Chondrocyte (in vitro differentiated cells): ENCODE data around the gene GLYATL3. TPM values are rescaled to one million over a fixed set of nuclear protein-coding genes. Genes with fewer than 3 reads are reported as not detected.

Experiments used
- DNase-seq: peaks from one replicate; pipeline ENCODE4 v3.0.0; 2021; ENCODE audit warnings: mixed read lengths, low spot score
- H3K27ac Mint-ChIP-seq: one replicate; pipeline ENCODE4 v1.8.0; 2021; ENCODE audit warnings: mild to moderate bottlenecking, moderate library complexity, mixed read lengths; ENCODE audit not compliant: unreplicated experiment
- H3K27me3 Mint-ChIP-seq: 2 replicates; pipeline ENCODE4 v1.8.0; 2021; ENCODE audit warnings: low read depth, mixed read lengths
- H3K36me3 Mint-ChIP-seq: 2 replicates; pipeline ENCODE4 v1.8.0; 2021; ENCODE audit warnings: low read depth, mixed read lengths
- H3K4me1 Mint-ChIP-seq: 2 replicates; pipeline ENCODE4 v1.8.0; 2021; ENCODE audit warnings: low read depth, mild to moderate bottlenecking, mixed read lengths
- H3K4me3 Mint-ChIP-seq: one replicate; pipeline ENCODE4 v1.8.0; 2021; ENCODE audit warnings: mild to moderate bottlenecking, moderate library complexity, mixed read lengths; ENCODE audit not compliant: unreplicated experiment
- H3K9me3 Mint-ChIP-seq: 2 replicates; pipeline ENCODE4 v1.8.0; 2021; ENCODE audit warnings: low read depth, mixed read lengths
- total RNA-seq: library from RNA; stranded (reverse); gene quantifications from 3 replicates; pipeline ENCODE4 v1.2.1, GENCODE V29; 2021
- TF ChIP-seq, protein P1 (sequence below): fragments of 200-600 bp; sonication (generic); IDR thresholded peaks from 2 replicates; pipeline ENCODE4 v1.5.0; 2021; ENCODE audit warnings: antibody characterized with exemption, mild to moderate bottlenecking, moderate library complexity

The GLYATL3 gene
- total RNA-seq, 1 donor from 2014 or later, result not detected

GRCh38 chr6:49541210-49541724 lies 41.5 kb downstream of the GLYATL3 start:
- Mint-ChIP-seq H3K27me3 (peaks cover 10% of the 10 kb centered on the region), H3K4me3 (no peak overlapping the region), H3K9me3 (no peaks in the 10 kb centered on the region), H3K36me3 (no peaks in the 10 kb centered on the region), H3K4me1 (no peaks in the 10 kb centered on the region), H3K27ac (no peak overlapping the region)
- DNase-seq, result no peak
- TF ChIP-seq, protein P1, sequence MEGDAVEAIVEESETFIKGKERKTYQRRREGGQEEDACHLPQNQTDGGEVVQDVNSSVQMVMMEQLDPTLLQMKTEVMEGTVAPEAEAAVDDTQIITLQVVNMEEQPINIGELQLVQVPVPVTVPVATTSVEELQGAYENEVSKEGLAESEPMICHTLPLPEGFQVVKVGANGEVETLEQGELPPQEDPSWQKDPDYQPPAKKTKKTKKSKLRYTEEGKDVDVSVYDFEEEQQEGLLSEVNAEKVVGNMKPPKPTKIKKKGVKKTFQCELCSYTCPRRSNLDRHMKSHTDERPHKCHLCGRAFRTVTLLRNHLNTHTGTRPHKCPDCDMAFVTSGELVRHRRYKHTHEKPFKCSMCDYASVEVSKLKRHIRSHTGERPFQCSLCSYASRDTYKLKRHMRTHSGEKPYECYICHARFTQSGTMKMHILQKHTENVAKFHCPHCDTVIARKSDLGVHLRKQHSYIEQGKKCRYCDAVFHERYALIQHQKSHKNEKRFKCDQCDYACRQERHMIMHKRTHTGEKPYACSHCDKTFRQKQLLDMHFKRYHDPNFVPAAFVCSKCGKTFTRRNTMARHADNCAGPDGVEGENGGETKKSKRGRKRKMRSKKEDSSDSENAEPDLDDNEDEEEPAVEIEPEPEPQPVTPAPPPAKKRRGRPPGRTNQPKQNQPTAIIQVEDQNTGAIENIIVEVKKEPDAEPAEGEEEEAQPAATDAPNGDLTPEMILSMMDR, result no peak

DNA sequence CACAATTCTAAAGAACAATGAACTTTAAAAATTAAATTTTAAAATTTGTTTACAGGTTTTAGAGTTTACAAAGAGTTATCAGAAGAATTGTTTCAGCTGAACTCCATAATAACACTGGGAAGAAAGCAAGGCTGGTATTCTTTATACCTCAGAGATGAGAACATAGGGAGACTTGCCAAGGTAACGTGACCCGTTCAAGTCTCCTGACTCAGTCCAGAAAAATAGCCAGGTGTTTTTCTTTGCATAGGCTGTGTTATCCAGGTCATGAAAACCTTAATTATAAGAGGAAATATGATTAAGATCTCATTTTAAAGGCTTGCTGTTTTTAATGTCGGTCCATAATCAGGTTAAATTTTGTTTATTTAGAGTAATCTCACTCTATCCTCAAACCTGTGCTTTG lies 42.2 kb downstream of the GLYATL3 start:
- no peak for DNase-seq
- Mint-ChIP-seq H3K27ac (no peak overlapping the region), H3K4me1 (no peaks in the 10 kb centered on the region), H3K9me3 (no peaks in the 10 kb centered on the region), H3K27me3 (peaks cover 15% of the 10 kb centered on the region), H3K36me3 (no peaks in the 10 kb centered on the region), H3K4me3 (no peak overlapping the region)
- TF ChIP-seq, protein P1, result no peak

DNA sequence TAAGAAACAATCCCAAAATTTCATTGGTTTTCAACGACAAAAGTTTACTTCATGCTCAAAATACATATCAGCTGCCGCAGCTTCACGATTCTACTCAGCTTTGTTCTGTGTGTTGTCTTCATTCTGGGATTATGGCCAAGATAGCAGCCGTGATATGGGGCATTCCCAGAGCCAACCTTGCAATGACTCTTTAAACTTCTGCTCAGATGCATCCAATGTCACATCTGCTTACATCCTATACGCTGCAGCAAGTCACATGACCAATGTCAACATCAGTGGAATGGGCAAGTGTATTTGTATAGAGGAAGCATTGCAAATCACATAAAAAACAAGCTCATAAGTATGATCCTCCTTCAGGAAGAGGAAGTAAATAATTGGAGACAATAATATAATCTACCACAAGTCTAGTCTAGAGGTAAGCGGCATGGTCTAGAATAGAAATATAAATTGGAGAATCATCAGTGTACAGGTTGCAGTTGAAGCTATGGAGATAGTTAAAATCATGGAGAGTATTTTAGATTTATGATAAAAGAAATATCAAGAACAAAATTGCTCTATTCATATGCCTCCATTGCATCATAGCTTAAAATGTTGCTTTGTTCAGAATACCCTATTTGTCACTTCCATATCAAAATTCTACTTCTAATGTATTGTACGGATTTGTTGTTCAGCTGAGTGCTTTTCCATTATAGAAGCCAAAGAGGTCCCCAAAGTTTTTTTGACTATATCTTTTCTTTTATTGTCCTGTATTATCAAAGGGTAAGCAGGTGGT lies 43.5 kb downstream of the GLYATL3 start:
- H3K4me3 Mint-ChIP-seq, result no peak overlapping the region
- no peak overlapping the region for H3K27ac Mint-ChIP-seq
- no peaks in the 10 kb centered on the region for H3K36me3 Mint-ChIP-seq
- no peaks in the 10 kb centered on the region for H3K4me1 Mint-ChIP-seq
- TF ChIP-seq, protein P1, result no peak
- H3K9me3 Mint-ChIP-seq, result no peaks in the 10 kb centered on the region
- peaks cover 23% of the 10 kb centered on the region for H3K27me3 Mint-ChIP-seq
- no peak for DNase-seq

GRCh38 chr6:49546331-49546730 lies 46.6 kb downstream of the GLYATL3 start:
- H3K4me3 Mint-ChIP-seq, result no peak overlapping the region
- no peak overlapping the region for H3K27ac Mint-ChIP-seq
- TF ChIP-seq, protein P1, result no peak
- no peak for DNase-seq
- peaks cover 47% of the 10 kb centered on the region for H3K27me3 Mint-ChIP-seq
- no peaks in the 10 kb centered on the region for H3K36me3 Mint-ChIP-seq
- H3K9me3 Mint-ChIP-seq, result no peaks in the 10 kb centered on the region
- H3K4me1 Mint-ChIP-seq, result peaks cover 12% of the 10 kb centered on the region

DNA sequence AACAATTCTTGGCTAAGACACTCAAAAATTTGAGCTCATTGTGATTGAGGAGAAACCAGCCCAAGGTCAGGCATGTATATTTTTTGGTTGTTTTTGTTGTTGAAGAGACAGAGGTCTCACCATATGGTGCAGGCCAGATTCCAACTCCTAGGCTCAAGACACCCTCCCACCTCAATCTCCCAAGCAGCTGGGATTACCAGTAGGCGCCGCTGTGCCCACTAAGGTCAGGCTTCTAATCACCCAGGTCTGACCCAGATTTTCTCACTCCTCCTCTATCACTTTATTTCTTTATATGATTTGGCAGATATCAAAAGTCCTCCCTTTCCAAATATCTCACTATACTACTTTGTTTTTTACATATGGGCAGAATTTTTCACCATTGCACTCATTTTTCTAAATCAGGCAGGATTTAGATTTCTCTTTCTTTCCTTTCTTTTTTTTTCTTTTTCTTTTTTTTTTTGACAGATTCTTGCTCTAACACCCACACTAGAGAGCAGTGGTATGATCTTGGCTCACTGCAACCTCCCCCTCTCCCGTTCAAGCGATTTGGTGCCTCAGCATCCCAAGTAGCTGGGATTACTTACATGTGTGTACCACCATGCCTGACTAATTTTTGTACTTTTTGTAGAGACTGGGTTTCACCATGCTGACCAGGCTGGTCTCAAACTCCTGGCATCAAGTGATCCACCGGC lies 49.0 kb downstream of the GLYATL3 start:
- Mint-ChIP-seq H3K4me1 (peaks cover 18% of the 10 kb centered on the region), H3K36me3 (no peaks in the 10 kb centered on the region), H3K9me3 (no peaks in the 10 kb centered on the region), H3K4me3 (no peak overlapping the region), H3K27ac (no peak overlapping the region), H3K27me3 (peaks cover 49% of the 10 kb centered on the region)
- TF ChIP-seq, protein P1, result no peak
- no peak for DNase-seq
